ACC112 (cell line): ENCODE results near the gene AFMID.

Experiments used
- H2AFZ ChIP-seq: fragments of 200-600 bp; sonication (generic); one replicate; pipeline ENCODE4 v1.6.0; 2017; ENCODE audit warnings: antibody characterized with exemption, low read length; ENCODE audit not compliant: unreplicated experiment
- H3K27ac ChIP-seq: fragments of 200-600 bp; sonication (generic); 2 replicates; pipeline ENCODE4 v1.5.1; 2014; ENCODE audit warnings: low read depth, mild to moderate bottlenecking, antibody characterized with exemption, low read length, moderate library complexity
- H3K27me3 ChIP-seq: fragments of 200-600 bp; sonication (generic); 2 replicates; pipeline ENCODE4 v1.6.1; 2014; ENCODE audit warnings: mild to moderate bottlenecking, antibody characterized with exemption, low read length, moderate library complexity, mixed read lengths; ENCODE audit not compliant: insufficient read depth
- H3K36me3 ChIP-seq: fragments of 200-600 bp; sonication (generic); 2 replicates; pipeline ENCODE4 v1.6.1; 2016; ENCODE audit warnings: mild to moderate bottlenecking, antibody characterized with exemption, low read length, moderate library complexity, mixed read lengths; ENCODE audit not compliant: insufficient read depth
- H3K4me1 ChIP-seq: fragments of 200-600 bp; sonication (generic); one replicate; pipeline ENCODE4 v1.6.1; 2016; ENCODE audit warnings: low read length, mixed read lengths; ENCODE audit not compliant: insufficient read depth, unreplicated experiment, control insufficient read depth
- H3K4me3 ChIP-seq: fragments of 200-600 bp; sonication (generic); 2 replicates; pipeline ENCODE4 v1.5.1; 2014; ENCODE audit warnings: mild to moderate bottlenecking, low read depth, low read length
- H3K79me2 ChIP-seq: fragments of 200-600 bp; sonication (generic); one replicate; pipeline ENCODE4 v1.6.0; 2016; ENCODE audit warnings: low read length; ENCODE audit not compliant: control insufficient read depth, unreplicated experiment, insufficient read depth

AFMID gene

DNA sequence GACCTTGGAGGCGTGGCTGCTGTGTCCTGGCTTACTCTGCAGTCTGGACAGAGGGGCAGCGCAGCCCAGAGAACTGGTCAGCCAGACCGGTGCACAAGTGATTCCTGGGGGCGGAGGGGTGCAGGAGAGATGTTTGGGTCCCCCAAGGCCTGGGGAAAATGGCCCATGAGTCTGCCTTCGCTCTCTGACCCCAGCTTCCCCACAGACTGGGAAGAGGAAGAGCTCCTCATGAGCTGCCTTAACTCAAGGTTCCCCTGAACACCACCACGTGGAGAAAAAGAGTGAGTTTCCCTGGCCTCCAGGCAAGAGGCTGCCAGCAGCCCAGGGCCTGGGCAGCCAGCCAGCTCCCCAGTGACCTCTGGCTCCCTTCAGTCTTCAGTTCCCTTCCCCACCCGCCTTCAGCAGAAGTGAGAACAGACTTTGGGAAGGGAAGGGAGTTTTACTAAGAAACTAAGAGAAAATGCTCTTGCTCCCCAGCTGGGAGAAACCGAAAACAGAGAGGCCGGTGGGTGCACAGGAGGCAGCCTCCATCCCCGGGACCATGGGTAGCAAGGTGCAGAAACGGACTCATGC is 42.9 kb upstream of the AFMID start:
- Histone ChIP-seq H3K79me2 (no peaks in the 10 kb centered on the region), H3K27me3 (no peaks in the 10 kb centered on the region), H3K4me3 (no peak overlapping the region), H3K4me1 (peaks cover 22% of the 10 kb centered on the region), H2AFZ (no peak overlapping the region), H3K27ac (no peak overlapping the region), H3K36me3 (no peaks in the 10 kb centered on the region)

DNA sequence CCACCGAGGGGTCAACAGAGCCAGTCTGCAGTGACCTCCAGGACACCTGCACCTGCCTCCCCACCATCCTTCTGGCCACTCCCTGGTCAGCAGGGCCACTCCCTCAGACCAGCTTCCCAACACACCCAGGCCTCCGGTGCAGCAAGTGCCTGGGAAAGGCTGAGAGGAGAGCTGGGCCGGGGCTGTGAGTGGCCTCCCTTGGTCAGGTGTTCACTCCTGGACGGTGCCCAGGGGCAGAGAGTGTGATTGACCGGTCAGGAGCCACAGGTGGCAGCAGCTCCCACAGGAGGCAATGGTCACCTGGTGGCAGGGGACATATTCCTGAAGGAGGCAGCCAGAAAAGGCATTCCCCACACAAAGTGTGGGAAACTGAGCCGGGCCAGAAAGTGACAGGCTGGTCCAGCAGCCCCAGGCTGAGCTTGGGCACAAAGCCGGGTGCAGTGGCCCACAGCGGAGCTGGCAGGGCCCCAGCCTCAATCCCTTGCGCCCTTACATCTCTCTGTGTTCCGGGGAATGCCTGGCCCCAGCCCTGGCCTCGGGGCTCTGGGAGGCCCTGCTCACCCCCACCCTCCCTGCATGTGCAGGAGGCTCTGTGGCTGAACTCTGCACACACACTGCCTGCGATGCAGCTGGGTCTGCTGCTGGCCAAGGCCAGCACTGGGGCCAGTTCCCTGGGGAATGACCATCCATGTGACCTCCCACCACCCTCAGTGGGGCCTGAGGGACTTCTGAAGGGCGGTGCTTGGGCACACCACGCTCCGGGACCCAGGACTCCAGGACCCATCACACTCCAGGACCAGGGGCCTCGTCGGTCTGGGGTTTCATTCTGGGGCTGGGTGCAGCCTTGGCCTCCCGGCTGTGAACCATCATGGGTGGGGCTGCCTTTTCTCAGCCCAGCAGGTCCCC is 42.2 kb upstream of the AFMID start:
- H3K79me2 ChIP-seq: no peaks in the 10 kb centered on the region
- no peak overlapping the region for H3K4me3 ChIP-seq
- H3K27me3 ChIP-seq: no peaks in the 10 kb centered on the region
- H3K36me3 ChIP-seq: no peaks in the 10 kb centered on the region
- H3K4me1 ChIP-seq: peaks cover 22% of the 10 kb centered on the region
- no peak overlapping the region for H2AFZ ChIP-seq
- no peak overlapping the region for H3K27ac ChIP-seq

GRCh38 chr17:78146471-78146869 is 40.7 kb upstream of the AFMID start:
- peaks cover 24% of the 10 kb centered on the region for H3K4me1 ChIP-seq
- H3K4me3 ChIP-seq: no peak overlapping the region
- H3K27me3 ChIP-seq: no peaks in the 10 kb centered on the region
- no peaks in the 10 kb centered on the region for H3K79me2 ChIP-seq
- no peaks in the 10 kb centered on the region for H3K36me3 ChIP-seq
- H3K27ac ChIP-seq: no peak overlapping the region
- no peak overlapping the region for H2AFZ ChIP-seq

DNA sequence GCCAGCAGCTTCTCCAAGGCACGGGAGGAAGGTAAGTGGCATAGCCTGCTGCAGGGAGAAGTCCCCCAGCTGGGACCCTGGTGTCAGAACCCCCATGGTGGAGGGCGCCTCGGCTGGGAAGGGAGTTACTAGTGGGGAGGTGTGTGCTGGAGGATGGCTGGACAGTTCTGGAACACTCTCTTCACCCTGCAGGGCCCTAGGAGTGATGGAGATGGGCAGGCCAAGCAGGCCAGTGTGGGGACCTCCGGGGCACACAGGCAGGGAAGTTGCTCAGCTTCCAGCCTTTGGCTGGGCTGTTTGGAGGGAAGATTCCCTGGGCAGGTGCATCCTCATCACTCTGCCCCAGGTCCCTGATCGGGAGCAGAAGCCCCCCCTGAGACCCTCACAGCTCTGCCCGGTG is 40.3 kb upstream of the AFMID start:
- no peaks in the 10 kb centered on the region for H3K79me2 ChIP-seq
- H2AFZ ChIP-seq: no peak overlapping the region
- H3K27ac ChIP-seq: no peak overlapping the region
- no peaks in the 10 kb centered on the region for H3K36me3 ChIP-seq
- H3K27me3 ChIP-seq: no peaks in the 10 kb centered on the region
- no peak overlapping the region for H3K4me3 ChIP-seq
- peaks cover 25% of the 10 kb centered on the region for H3K4me1 ChIP-seq

DNA sequence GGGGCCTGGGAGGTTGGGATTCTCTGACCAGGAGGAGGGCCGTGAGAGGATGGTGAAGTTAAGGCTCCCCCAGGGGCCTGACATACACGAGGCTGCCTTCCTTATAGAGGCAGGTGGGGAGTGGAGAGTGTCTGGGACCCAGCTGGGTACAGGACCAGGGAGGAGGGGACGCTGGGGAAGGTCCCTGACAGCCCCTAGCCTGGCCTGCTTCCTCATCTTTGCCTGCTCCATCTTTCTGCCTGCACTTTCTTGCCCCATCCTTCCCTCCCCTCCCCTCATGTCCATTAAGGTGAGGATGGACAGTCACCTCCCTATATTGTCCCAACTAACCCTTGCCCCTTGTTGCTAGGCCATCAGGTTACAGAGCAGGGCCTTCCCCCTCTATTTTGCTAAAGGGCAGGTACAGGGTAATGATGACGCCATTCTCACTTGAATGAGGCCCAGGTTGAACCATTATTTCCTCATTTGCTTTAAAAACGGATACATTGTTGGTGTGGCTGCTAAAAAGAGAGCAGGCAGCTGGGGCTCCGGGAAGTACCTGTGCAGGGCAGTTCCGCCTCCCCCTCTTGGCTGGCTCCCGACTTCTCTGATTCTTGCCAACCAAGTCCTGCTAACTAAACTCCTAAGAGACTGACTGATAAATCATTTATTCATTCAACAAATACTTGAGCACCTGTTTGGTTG is 39.7 kb upstream of the AFMID start:
- H3K27ac ChIP-seq: no peak overlapping the region
- H2AFZ ChIP-seq: no peak overlapping the region
- peaks cover 24% of the 10 kb centered on the region for H3K4me1 ChIP-seq
- no peaks in the 10 kb centered on the region for H3K79me2 ChIP-seq
- H3K27me3 ChIP-seq: no peaks in the 10 kb centered on the region
- H3K4me3 ChIP-seq: no peak overlapping the region
- no peaks in the 10 kb centered on the region for H3K36me3 ChIP-seq

DNA sequence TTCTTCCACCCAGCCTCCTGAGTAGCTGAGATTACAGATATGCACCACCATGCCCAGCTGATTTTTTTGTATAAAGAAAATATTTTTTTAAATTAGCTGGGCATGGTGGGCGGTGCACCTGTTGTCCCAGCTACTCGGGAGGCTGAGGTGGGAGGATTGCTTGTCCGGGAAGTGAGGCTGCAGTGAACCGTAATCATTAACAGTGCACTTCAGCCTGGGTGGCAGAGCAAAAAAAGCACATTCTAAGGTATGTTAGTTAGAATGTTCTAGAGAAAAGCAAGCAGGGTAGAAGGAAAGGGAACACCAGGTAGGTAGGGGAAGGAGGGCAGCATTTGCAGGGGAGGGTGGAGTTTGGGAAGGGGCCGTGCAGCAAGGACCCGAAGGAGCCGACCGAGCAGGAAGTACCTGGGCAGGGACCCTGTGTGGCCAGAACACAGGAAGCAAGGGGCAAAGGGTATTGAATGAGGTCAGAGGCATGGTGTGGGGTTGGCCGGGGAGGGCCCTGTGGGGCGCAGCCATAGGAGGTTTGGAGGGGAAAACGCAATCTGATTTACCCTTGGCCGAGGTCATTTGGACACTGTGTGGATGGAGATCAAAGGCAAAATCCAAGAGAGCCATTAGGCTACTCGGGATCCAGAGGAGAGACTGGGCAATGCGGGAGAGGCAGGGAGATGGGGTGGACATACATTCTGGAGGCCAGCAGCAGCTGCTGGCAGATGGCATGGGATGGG is 38.7 kb upstream of the AFMID start:
- no peak overlapping the region for H2AFZ ChIP-seq
- H3K4me3 ChIP-seq: no peak overlapping the region
- no peaks in the 10 kb centered on the region for H3K79me2 ChIP-seq
- no peaks in the 10 kb centered on the region for H3K36me3 ChIP-seq
- H3K27ac ChIP-seq: no peak overlapping the region
- peaks cover 24% of the 10 kb centered on the region for H3K4me1 ChIP-seq
- no peaks in the 10 kb centered on the region for H3K27me3 ChIP-seq

DNA sequence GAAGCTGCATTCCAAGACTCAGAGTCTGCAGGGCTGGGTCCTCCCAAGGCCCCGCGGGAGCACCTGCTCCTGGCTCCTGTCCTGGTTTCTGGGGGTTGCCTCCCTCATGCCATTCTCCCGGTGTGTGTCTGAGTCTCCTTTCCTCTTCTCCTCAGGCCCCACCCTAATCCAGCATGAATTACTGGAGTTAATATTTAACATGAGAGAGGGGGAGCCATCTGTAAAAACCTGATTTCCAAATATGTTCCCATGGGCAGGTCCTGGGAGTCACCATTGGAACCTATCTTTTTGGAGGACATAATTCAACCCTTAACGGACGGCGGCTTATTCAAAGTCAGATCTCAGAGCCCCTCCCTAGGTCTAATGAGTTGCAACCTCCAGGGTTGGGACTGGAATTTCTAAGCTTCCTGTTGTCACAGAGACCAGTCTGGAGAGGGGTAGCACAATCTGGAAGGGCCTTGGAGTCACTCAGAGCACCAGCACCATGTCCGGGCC is 35.6 kb upstream of the AFMID start:
- Histone ChIP-seq H3K36me3 (no peaks in the 10 kb centered on the region), H3K27me3 (no peaks in the 10 kb centered on the region), H2AFZ (no peak overlapping the region), H3K4me1 (peaks cover 6% of the 10 kb centered on the region), H3K4me3 (no peak overlapping the region), H3K27ac (no peak overlapping the region), H3K79me2 (no peaks in the 10 kb centered on the region)

GRCh38 chr17:78154903-78155811 is 32.0 kb upstream of the AFMID start:
- no peak overlapping the region for H2AFZ ChIP-seq

GRCh38 chr17:78159575-78160158 is 27.5 kb upstream of the AFMID start:
- no peak overlapping the region for H3K27ac ChIP-seq
- H2AFZ ChIP-seq: no peak overlapping the region
- H3K4me1 ChIP-seq: no peaks in the 10 kb centered on the region
- no peaks in the 10 kb centered on the region for H3K27me3 ChIP-seq
- H3K36me3 ChIP-seq: no peaks in the 10 kb centered on the region
- H3K79me2 ChIP-seq: no peaks in the 10 kb centered on the region
- H3K4me3 ChIP-seq: no peak overlapping the region

More at GRCh38 chr17:78154903-78155811, 32.0 kb upstream of the AFMID start:
- H3K4me1 ChIP-seq: peaks cover 6% of the 10 kb centered on the region
- no peaks in the 10 kb centered on the region for H3K27me3 ChIP-seq
- no peak overlapping the region for H3K4me3 ChIP-seq
- no peaks in the 10 kb centered on the region for H3K79me2 ChIP-seq
- H3K36me3 ChIP-seq: no peaks in the 10 kb centered on the region
- no peak overlapping the region for H3K27ac ChIP-seq
